SKM-1 treated with dmso at 0.1 percent for 144 hours (cell line): ENCODE data around the gene EVPL.
"Not testable (repeated sequence)": the region's sequence is repeated elsewhere in the genome, so short reads cannot be mapped to it uniquely, and the experiment has no call there.

Source experiments
- DNase-seq: peaks from one replicate; lab custom pipeline; 2025; ENCODE audit not compliant: unreplicated experiment; lab: John Stamatoyannopoulos, UW

The EVPL gene

DNA sequence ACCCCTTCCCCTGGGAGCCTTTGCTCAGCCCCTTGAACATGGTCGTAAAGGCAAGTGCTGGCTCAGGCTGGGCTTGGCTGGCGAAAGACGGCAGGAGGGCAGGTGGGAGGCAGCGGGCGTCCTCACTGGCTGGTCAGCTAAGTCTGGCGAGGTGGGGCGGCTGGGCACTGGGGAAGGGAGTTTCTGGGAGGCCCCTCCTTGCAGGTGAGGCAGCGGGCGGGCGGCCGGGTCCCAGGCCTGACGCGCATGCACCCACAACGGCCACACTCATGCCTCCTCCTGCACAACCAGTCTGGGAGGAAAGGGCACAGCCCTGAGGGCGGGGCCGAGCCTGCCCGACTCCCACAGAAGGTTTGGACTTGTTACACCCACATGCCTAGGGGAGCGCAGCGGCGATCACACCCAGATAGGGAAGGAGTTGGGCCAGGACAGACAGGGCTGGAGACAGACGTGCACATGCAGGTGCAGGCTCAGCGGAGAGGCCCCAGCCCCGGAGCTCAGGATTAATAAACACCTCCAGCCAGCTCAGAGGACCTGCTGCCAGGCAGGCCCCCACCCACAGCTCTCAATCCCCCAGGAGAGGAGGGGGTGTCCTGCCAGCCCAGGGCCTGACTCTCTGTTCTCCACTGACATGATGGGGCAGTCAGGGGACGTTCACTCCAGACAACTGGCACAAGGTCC lies at the start of gene EVPL:
EVPL (minus strand) TSS at position 148 of the 681 bp plus-strand sequence; CDS start at position 40, 108 bp downstream.
- DNase-seq = no peak

DNA sequence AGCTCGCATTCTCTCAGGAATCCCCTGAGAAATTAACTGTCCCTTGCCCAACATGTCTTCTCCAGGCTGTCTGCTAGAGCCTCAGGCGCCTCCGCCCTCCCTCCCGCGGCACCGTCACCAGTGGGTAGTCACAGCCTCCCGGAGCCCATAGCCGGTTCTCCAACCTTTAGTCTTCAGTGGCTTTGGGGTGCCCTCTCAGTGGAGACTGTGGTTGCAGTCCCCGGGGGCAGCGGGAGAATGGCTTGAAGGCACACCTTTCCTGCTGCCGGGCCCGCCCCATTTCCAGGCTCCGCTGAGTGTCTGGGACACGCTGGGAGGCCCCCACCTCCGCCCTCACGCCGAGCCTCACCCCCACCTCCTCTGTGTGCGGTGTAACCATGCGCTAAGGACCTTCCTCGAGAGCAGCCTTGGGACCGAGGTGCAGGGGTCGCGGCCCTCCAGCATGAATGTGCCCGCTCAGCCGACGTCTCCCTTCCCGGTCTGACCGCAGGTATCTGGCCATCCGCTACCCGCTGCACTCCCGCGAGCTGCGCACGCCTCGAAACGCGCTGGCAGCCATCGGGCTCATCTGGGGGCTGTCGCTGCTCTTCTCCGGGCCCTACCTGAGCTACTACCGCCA lies 49.1 kb upstream of the EVPL start:
- no peak for DNase-seq

GRCh38 chr17:76075364-76076145 lies 48.4 kb upstream of the EVPL start:
- DNase-seq = no peak

GRCh38 chr17:76074390-76075363 lies 47.6 kb upstream of the EVPL start, which contains the start of gene GALR2:
TSS of gene GALR2 (plus strand) at chr17:76074781. CDS start at chr17:76074884, 103 bp downstream.
- DNase-seq = peak; percentile 32

GRCh38 chr17:76072148-76072858 lies 45.2 kb upstream of the EVPL start, which contains the start of gene SRP68:
TSS of gene SRP68 (minus strand) at chr17:76072517. CDS start at chr17:76072491, 26 bp downstream.
- peak; percentile 82 for DNase-seq

DNA sequence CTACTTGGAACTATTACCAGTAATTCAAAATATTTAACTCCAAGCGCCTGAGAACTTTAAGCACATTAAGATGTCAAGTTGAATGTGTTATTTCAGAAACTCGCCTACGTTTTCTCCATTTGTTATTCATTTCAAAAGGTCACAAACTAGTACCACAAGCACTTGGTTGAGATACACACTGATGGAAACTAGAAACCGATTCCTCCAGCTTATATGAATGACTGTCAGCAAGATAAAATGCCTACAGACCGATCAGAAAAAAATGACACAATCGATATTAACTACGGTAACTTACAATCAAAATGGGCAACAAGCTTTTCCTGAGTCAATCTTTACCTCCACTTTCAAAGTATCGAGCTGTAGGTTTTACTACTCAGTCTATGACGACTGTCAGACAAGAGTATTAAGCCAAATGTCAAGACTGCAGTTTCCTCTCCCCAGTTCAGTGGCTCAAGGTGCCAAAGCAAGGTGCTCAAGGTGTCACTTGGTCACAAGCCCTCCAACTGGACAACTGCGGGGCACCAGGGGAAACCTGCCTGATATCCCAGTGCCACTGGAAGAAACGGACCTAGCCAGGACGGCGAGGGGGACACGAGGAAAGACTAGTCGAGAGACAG lies 44.5 kb upstream of the EVPL start:
- DNase-seq = no peak

- no peak for DNase-seq
Measured at GRCh38 chr17:76065775-76066174, 38.7 kb upstream of the EVPL start.

DNA sequence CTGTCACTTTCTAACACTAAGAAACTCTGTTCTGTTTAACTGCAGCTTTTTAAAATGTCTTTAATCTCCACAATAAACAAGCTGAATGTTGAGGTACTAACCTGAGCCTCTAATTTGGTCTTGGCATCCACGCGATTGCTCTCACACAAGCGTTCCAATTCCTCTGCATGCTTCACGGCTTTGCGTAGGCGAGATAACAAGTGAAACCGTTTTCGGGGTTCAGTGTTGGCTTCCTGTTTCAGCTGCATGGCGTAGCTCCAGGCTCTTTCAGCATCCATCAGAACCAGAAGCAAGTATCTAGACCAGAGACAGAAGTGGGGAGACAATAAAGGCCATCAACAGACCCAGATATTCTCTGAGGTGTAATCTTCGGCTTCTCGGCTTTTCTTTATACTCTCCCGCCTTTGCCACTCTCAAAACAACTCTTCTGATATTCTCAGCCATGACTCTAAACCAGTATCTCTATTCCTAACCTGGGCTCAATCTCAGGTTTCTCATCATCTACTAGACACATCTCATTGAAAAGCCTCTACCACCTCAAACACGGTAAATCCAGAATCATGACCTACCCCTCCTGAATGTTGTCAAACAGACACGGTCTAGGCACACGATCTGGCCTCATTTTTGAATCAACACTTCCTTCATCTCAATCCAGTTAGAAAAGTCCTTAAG lies 36.9 kb upstream of the EVPL start:
- no peak for DNase-seq

DNA sequence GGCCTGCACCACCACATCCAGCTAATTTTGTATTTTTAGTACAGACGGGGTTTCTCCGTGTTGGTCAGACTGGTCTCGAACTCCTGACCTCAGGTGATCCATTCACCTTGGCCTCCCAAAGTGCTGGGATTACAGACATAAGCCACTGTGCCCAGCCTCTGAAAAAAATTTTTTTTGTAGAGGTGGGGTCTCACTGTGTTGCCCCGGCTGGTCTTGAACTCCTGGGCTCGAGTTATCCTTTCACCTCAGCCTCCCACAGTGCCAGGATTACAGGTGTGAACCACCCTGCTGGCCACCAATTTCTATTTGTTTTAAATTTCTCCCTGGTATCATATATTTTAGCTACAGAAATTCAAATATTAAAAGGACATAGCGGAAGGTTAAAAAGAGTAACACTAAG lies 31.2 kb upstream of the EVPL start:
- DNase-seq = not testable (repeated sequence)

DNA sequence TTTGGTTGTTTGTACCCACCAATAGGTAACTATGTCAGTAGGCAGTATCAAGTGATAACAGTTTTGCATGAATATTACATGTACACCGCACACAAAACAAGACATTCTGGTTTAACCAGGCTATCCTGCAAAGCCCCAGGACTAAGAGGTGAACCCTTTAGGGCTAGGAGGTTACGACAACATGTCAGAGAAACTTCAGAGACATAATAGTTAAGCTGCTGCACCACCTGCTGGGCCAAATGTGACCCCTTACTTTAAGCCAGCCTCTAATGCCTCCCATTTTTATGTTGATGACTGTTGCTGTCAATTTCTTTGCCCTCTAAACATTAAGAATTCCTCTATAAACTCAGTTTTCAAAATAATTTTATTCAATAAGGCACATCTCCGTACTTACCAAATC lies 29.8 kb upstream of the EVPL start:
- no peak for DNase-seq

DNA sequence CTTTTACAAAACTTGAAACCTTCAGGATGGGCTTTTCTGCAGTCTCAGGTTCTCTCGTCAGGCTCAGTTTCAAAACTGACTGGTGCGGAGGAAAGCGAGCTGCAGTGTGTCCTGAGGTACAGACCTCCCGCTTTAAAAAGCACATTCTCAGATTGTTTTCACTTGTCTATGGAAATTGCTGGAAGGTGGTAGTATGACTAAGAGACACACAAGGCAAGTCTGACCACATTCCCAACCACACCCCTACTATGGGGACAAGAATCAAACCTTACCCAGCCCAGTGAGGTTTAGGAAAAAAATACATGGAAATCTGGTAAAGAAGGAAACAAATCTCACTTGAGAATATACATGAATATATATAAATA lies 27.0 kb upstream of the EVPL start:
- DNase-seq = no peak

DNA sequence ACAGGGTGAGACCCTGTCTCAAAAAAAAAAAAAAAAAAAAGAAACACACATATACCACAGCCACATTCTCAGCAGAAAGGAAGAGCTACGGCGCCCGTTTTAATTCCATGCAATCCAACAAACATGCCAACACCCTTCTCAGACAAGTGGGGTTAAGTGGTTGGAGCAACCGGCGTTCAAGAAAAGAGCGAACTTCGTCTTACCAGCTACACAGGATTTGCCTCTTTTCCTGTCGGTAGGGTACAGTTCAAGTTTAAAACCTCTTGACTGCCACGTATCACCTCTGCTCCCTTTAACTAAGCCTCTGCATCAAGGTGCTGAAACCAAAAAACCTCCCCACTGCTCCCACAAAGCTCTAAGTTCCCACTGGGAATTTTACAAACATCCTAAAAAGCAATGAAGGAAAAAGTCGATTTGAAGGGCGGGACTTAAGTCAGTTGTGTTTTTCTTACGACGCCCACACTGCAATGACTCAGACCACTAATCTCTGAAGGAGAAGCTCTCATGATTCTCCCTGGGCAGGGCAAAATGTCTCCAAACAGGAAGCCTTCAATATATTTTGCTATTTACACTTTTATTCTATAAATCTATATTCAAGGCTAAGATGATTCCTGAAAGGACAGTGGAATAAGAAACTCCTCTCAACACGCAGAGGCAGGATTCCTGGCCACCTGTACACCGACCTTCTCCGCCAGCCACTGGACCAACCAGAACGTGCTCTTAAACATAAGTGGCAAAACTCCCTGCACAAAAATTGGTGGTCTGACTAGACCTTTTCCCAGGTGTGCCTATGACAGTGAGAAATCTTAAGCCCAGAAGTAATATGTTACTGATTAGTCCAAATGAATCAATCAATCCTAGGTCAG lies 26.4 kb upstream of the EVPL start:
- no peak for DNase-seq

- no peak for DNase-seq
Measured at GRCh38 chr17:76051561-76051960, 24.5 kb upstream of the EVPL start.

DNA sequence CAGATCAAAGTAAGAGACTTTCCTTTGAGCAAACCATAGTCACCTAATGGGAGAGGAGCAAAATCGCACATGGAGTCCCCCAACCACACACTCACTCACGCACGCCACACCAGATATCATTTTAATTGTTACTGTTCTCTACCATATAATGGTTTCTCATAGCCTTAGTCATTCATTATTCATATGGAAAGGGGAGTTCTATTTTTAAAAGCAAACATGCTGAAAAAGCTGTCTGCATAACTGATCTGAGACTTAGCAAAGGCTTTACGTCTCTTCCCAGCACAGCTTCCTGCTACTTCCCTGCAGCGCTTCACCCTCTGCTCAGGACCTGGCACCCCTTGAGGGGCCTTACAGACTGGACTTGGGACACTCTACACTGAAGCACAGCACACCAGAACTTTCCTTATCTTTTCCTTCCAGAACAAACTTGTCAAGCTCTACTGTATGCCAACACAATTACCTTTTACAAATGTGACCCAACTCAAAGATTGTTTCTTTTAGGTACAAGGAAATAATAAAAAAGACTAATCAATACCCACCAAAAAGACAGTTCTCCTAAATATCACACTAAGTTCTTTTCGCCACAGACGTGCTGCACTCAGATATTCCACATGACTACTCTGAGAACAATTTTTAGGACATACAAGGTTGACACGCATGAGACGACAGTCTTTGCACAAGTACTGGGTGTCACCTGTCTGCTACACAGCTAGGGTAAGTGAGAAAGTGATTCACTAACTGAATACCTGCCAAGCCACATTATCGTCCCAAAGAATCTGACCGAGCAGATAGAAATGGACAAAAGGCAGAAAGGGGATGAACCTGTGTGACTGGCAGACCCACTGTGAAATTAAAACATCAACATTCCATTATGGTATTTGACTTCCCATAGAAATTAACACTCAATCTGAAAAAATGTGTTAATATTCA lies 23.7 kb upstream of the EVPL start:
- no peak for DNase-seq

DNA sequence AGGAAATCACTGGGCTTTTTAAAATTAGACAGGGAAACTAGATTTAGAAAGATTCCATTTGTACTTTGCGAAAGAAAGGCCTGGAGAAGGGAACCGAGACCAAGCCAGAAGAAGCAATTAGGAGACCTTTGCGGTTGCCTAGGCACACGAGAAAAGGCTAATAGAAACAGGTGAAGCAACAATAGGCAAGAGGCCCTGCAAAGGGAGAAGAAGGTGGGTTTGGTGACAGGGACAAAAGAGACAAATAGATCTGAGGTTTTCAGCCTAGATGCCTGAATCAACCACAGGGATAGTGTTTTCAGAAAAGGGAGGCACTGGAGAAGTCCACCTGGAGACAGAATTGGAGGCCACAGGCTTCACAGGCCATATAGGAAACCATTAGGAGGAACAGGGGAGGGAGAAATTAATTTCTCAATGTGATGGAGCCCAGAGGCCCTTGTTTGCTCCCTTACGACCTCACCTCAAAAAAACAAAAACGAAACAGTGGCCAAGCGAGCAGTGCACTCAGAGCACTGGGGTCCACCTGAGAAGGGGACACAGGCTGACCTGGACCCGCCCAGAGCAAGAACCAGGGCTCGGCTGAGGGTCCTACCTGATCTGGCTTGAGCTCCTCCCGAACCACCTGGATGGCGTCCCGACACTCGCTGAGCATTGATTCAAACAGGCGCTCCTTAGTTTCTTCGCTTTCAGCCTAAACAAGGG lies 22.9 kb upstream of the EVPL start:
- no peak for DNase-seq

DNA sequence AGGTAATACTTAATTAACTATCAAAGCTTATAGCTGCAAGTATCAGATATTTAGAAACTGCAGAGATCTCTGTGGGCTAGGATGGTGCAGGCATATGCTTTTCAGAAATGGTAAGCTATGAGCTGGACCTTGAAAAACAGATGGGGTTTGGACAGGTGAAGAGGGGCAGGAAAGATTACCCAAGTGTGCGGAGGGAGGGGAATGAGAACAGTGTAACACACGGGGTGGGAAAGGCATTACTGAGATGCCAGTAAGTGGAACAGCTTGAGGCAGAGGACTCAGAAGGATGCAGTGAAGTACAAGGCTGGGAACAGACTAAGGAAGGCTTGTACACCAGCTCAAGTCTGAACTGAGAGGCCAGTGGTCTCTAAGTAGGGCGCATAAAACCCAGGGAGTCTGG lies 22.1 kb upstream of the EVPL start:
- DNase-seq = no peak

DNA sequence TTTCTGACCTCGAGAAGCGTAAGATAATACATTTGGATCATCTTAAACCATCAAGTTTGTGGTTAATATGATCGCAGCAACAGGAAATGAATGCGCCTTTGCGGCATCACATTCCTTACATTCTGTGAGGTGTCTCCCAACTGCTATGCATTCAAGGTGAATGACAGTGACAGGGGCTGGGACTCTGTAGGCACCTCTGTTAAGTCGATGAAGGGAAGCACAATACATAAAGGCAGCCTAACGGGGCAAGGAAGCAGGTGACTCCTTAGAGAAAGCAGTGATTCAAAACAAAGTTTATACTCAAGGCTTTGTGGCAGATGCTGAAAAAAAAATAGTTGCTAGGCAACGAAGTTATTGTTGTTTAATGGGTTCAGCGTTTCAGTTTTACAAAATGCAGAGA lies 21.6 kb upstream of the EVPL start:
- no peak for DNase-seq
